Amygdala (tissue), 56 donors: ENCODE results near the gene MTA1.

Experiments
- DNase-seq, 56 donors: peaks; one replicate each; lab custom pipeline; 2025; lab: John Stamatoyannopoulos, UW

Gene MTA1

DNA sequence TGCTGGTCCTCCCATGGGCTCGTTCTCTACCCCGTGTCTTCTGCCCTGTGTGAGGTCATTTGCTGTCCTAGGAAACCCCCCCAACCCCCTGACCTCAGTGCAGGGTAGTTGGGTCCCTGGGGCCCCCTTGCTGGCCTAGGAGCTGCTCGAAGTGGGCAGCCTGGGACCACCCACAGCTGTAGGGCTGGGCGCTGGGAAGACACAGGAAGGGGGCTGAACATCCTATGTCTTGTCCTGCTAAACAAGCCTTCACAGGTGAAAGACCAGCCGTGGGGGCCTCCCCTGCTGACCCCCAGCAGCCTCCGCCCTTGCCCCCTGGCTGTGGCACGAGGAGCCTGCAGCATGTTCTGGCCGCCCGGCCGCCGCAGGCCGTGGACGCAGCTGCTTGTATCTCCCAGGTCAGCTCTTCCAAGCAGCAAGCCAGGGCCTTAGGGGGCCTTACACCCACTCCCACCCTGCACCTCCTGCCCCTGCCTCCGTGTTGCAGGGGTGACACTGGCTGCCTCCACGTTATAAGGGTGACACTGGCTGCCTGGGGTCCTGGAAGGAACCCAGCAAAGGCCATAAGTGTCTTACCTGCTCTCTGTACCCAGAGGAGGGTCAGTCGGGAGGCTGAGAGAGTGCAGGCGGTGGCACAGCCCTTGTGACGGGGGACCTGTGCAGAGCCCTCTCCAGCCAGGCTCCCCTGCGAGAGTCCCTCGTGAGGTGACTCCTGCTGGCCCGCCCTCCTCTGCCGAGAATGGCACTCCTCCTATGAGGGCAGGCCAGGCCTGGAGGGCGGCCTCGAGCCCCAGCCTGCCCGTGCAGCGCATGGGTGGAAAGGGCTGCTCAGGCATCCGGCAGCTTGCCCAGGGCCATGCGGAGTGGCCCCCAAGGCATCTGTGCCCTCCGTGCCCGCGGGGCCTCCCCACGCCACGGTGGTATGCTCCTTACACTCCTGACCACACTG is 32.8 kb upstream of the MTA1 start:
- DNase-seq: no peak

DNA sequence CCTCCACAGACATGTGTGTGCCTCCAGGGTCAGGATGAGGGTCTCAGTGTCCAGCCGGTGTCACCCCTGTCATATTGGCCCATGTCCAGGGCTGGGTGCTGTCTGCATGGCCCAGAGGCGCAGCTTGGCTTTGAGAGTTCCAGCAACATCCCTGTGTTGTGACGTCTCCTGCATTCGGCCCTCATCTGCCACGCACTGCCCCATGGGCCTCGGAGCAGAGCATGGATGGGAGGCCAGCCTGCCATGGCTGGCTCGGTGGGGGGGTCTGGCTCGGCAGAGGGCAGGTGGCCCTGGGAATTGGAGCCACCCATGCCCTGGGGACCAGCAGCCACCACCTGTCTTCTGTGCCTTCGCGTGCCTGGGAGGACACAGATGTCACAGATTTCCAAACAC is 32.1 kb upstream of the MTA1 start:
- no peak for DNase-seq

DNA sequence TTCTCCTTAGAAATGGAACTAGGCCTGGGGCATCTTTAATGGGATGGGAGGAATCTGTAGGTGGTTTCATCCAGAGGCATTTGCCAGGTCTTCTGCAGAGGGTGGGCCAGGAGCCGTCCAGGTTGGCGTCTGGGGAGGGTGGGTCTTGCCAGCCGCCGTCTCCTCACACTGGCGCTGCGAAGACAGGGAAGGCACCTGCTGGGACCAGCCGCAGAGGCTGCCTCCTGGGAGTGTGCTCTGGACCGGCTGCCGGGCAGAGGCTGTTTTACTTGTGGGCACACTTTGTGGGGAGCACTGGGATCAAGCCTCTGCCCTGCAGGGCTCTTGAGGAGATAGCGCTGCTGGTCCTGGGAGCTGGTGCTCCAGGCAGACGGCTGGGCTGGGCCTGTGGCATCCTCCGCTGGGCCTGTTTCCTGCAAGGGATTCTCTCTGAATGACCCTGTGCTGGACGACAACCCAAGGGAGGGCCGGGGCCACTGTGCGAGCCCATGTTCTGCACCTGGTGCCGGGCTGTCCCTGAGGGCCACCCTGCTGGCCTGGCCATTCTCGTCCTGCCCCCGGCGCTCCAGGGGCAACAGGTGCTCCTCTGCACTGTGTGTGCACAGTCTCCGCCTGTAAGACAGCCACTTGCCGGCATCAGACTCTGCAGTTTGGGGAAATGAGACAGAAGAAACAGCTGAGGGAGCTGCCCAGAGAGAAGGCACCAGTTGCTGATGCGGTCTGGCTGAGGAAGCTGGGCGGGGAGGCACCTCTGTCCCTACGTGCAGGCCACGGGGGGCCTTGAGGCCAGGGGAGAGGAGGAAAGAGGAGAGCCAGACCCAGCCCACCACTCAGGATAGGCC is 31.3 kb upstream of the MTA1 start:
- no peak for DNase-seq

GRCh38 chr14:105388976-105389375 is 30.7 kb upstream of the MTA1 start:
- DNase-seq: no peak

DNA sequence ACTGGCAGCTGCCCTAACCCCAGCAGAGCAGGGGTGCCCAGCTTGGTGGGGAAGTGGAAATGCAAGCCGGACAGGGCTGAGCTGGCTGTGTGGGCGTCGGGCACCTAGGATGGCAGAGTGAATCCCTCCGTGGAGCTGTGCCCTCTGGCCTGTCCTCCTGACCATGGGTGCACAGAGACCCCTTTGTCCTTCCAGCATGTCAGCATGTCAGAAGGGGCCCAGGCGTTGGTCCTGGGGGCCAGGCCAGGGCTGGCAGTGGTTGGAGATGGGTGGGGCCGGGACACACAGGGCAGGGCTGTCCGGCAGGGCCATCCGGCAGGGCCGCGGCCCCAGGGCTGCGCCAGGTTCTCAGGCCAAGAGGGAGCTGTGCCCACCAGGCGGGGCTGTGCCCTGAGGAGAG is 30.1 kb upstream of the MTA1 start:
- peak in 7 of 56 donors; percentile 29 to 48 (median 33) for DNase-seq

DNA sequence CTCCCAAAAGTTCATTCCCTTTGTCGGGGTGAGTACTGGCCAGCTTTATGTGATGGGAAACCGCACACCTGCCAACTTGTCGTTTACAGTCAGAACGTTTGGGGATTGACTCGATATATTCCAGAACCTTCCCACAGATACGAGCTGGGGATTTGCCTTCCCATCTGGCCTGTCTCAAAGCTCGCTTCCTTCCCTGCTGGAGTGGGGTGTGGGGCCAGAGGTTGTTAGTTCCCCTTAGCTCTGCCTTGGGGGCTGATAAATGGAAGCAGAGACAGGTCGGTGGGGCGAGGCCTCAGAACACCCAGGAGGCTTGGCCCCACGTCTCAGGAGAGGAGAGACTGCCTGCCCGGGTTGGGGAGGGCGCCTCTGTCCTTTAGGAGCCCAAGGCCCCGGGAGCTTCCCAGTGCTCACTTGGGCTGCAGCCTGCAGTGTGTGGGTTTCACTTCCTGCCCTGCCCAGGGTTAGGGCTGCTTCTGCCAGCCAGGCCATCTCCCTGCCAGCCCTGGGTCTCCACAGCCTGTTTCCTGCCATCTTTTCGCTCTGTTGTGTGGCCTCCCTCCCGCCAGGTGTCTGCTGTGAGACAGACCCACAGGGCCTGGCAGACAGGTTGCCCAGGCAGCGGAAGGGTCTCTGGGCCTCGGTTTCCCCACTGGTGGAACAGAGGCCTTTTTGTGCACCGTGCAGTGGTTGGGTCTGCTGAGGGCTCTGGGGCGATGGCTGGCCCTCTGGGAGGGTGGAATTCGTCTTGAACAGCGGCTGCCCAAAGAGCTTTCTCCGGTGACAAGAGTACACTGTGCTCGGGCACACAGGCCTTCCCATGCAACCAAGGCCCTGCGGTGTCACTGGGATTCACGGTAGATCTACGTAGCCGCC is 29.4 kb upstream of the MTA1 start:
- DNase-seq: peak in 3 of 56 donors; percentile 32 to 38 (median 33)

- no peak for DNase-seq
These were observed 28.7 kb upstream of the MTA1 start for GRCh38 chr14:105390849-105391500.

DNA sequence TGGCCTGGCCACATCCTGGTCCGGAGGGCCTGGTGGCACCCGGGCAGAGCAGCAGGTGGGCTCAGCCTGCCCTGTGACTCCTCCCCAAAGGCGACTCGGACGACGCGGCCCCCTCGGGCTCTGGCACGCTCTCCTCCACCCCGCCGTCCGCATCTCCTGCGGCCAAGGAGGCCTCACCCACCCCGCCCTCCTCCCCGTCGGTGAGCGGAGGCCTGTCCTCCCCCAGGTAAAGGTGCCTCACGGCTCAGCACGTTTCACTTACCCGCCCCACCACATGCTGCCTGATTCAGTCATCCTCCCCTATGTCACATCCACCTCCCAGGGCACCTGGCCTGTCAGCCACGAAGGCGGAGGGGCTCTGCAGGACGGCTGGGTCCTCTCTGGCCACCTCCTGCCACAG is 28.1 kb upstream of the MTA1 start:
- no peak for DNase-seq

DNA sequence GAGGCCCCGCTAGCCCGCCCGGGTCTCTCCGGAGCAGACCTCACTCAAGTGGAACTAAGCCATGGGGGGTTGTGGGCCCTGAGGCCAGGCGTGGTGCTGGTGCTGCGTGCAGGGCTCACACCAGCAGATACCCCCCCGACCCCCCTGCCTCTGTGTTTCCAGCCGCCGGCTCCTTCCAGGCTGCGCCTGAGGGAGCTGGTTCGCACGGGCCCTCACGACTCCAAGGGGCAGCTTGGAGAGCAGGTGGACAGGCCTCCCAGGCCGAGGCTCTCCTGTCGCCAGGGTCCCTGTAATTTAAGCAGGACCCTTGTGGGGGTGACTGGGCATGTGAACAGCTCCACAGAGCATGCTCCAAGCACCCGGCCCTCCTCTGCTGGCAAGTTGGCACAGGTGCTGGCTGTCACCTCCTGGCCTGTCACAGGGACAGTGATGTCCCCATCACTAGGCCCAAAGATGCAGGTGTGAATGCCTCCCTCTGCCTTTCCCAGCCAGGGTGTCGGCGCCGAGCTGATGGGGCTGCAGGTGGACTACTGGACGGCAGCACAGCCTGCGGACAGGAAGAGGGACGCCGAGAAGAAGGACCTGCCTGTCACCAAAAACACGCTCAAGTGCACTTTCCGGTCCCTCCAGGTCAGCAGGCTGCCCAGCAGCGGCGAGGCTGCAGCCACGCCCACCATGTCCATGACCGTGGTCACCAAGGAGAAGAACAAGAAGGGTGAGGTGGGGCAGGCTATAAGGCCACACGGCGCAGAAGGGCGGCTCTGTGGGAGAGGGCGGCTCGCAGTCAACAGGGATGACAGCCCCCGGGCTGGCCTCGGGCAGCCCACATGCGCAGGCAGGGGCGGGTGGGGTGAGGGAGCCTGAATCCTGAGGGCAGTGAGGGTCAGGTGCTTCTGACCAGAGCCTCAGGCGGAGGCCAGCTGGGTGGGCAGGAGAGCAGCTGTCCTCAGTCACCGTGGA is 27.2 kb upstream of the MTA1 start:
- DNase-seq: no peak

DNA sequence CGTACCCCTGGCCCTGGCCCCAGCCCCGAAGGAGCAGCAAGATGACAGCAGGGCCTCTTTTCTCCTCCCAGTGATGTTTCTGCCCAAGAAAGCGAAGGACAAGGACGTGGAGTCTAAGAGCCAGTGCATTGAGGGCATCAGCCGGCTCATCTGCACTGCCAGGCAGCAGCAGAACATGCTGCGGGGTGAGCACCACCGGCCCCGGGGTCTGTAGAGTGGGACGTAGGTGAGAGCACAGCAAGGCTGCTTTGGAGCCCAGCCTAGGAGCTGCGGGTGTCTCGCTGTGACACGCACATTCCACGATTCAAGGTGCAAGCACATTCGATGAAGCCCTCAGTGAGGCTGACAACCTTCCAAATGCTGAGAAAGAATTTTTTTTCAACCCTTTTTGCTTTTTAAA is 26.5 kb upstream of the MTA1 start:
- no peak for DNase-seq

- peak in 1 of 56 donors; percentile 19 for DNase-seq
These were observed 24.7 kb upstream of the MTA1 start for GRCh38 chr14:105394714-105395537.

DNA sequence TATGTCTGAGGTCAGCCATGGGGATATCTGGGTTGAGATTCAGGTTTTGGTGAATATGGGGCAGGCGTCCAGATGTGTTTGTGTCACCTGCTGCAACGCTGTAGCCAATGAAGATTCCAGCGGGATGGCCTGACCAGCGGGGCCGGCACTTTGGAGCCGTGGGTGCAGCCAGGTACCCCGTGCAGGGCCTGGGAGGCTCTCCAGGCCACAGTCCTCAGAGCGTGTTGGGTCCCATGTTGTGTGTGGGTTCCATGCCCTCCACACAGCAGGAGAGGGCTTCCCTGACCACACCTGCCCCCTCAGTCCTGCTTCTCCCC is 24.1 kb upstream of the MTA1 start:
- DNase-seq: no peak

DNA sequence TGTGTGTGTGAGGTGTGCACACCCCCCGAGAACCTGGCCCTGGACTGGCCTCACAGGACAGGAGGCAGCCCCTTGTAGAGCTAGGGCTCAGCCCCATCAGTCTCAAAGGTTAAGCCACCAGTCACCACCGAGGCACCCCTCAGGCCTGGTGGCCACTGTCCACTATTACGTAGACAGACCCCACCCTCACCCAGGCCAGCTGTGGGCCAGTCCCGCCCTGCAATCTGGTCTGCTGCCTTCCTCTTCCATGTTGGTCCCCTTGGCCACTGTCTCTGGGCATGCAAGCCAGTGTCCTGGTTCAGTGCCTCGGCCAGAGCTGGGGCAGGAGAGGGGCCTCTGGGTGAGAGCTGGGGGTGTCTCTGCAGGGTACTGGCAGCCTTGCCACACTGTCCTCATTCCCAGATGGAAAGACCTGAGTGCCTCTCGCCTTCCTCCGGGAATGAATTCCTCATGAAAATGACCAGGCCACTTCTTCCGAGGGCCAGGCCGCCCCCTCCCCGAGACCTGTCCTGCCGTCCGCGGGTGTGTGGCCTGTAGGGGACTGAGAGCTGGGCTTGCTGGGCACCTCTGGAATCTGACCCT is 22.2 kb upstream of the MTA1 start:
- no peak for DNase-seq

- DNase-seq: peak in 50 of 56 donors; percentile 21 to 89 (median 70)
These were observed 21.4 kb upstream of the MTA1 start, which contains the start of gene TEX22 for GRCh38 chr14:105398044-105398725. TEX22 (plus strand) TSS chr14:105398538; CDS start chr14:105399341, 803 bp downstream.

GRCh38 chr14:105398726-105399465 is 20.7 kb upstream of the MTA1 start:
- DNase-seq: no peak

- no peak for DNase-seq
These were observed 20.2 kb upstream of the MTA1 start for GRCh38 chr14:105399466-105399775.
